ENCODE measurements around the gene ANXA6. TPM values are rescaled to one million over a fixed set of nuclear protein-coding genes. Genes with fewer than 3 reads are reported as not detected.

Gene ANXA6
- total RNA-seq, 1 experiment from 2014 or later, result 98.7 TPM

- no peaks in the 10 kb centered on the region for H3K4me1 ChIP-seq (ENCODE audit: insufficient read depth, low read length)
- Mint-ChIP-seq H3K4me1 (no peaks in the 10 kb centered on the region), H3K27me3 (ENCODE audit: low read depth) (no peaks in the 10 kb centered on the region), H3K27ac (no peak overlapping the region), H3K36me3 (ENCODE audit: insufficient read depth in 1 of 3, low read depth in 3 of 3) (peaks cover 12 to 39% (median 14%) of the 10 kb centered on the region in 3 experiments; a peak in 6 of 7 replicates), H3K4me3 (no peak overlapping the region), H3K9me3 (no peaks in the 10 kb centered on the region)
- WGBS (ENCODE audit: extremely low coverage, insufficient read length, low lambda C conversion rate), result no CpG with 5 or more reads among the region's 7 CpGs
- TF ChIP-seq, protein P1, sequence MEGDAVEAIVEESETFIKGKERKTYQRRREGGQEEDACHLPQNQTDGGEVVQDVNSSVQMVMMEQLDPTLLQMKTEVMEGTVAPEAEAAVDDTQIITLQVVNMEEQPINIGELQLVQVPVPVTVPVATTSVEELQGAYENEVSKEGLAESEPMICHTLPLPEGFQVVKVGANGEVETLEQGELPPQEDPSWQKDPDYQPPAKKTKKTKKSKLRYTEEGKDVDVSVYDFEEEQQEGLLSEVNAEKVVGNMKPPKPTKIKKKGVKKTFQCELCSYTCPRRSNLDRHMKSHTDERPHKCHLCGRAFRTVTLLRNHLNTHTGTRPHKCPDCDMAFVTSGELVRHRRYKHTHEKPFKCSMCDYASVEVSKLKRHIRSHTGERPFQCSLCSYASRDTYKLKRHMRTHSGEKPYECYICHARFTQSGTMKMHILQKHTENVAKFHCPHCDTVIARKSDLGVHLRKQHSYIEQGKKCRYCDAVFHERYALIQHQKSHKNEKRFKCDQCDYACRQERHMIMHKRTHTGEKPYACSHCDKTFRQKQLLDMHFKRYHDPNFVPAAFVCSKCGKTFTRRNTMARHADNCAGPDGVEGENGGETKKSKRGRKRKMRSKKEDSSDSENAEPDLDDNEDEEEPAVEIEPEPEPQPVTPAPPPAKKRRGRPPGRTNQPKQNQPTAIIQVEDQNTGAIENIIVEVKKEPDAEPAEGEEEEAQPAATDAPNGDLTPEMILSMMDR (conservative IDR thresholded peaks at IDR 0.05), result no peak
- no peak overlapping the region for H3K18ac ChIP-seq (ENCODE audit: insufficient read length, low read depth, low read length)
- H2BK120ac ChIP-seq (ENCODE audit: low read depth, low read length, poor library complexity, severe bottlenecking), result no peak overlapping the region
- no peak overlapping the region for H2AFZ ChIP-seq (ENCODE audit: low read length)
- no peaks in the 10 kb centered on the region for H4K20me1 ChIP-seq (ENCODE audit: control insufficient read depth, insufficient read depth, insufficient read length)
- no peak overlapping the region for H2BK12ac ChIP-seq (ENCODE audit: insufficient read length, low read depth, low read length)
- DNase-seq, result no peak
- H3K9ac ChIP-seq (ENCODE audit: extremely low read depth, insufficient read length, low read length), result no peak overlapping the region
- no peak overlapping the region for H3T11ph ChIP-seq (ENCODE audit: low read length)
- H3K27me3 ChIP-seq (ENCODE audit: insufficient read depth, low read length), result no peaks in the 10 kb centered on the region
- H2BK15ac ChIP-seq (ENCODE audit: low read depth, low read length), result no peak overlapping the region
- H2BK20ac ChIP-seq (ENCODE audit: low read depth, low read length, poor library complexity, severe bottlenecking), result no peak overlapping the region
- H3K23ac ChIP-seq (ENCODE audit: insufficient read length, low read depth, low read length), result no peak overlapping the region
- no peak overlapping the region for H3K4me2 ChIP-seq (ENCODE audit: insufficient read depth, insufficient read length, low read length)
- H3K23me2 ChIP-seq (ENCODE audit: insufficient read length, low read depth, low read length, poor library complexity, severe bottlenecking), result no peaks in the 10 kb centered on the region
- H4K5ac ChIP-seq (ENCODE audit: insufficient read length, low read depth, low read length), result no peak overlapping the region
- H3K56ac ChIP-seq (ENCODE audit: insufficient read length, low read depth, low read length), result no peak overlapping the region
- H3K9me3 ChIP-seq (ENCODE audit: control insufficient read depth, low read depth, low read length), result no peaks in the 10 kb centered on the region
- H4K91ac ChIP-seq (ENCODE audit: insufficient read length, low read depth, low read length), result no peak overlapping the region
- no peak overlapping the region for H3K14ac ChIP-seq (ENCODE audit: insufficient read depth, low read length)
- H3K4ac ChIP-seq (ENCODE audit: low read depth, low read length), result no peak overlapping the region
- no peaks in the 10 kb centered on the region for H3K79me2 ChIP-seq (ENCODE audit: insufficient read depth, low read length)
- H3K79me1 ChIP-seq (ENCODE audit: insufficient read depth, low read depth, low read length, poor library complexity, severe bottlenecking), result no peaks in the 10 kb centered on the region
- no peak overlapping the region for H2BK5ac ChIP-seq (ENCODE audit: insufficient read length, low read length)
- no peak overlapping the region for H4K8ac ChIP-seq (replicated peaks; ENCODE audit: insufficient read length, low read depth, low read length)
- no peak overlapping the region for H3K27ac ChIP-seq (ENCODE audit: insufficient read length, low read depth, low read length)
- no peak overlapping the region for H2AK5ac ChIP-seq (ENCODE audit: insufficient read length, low read length)
Observed at GRCh38 chr5:151107084-151107483, 50.5 kb downstream of the ANXA6 start.
